ENCODE measurements around the gene TMBIM1. TPM values are rescaled to one million over a fixed set of nuclear protein-coding genes. Genes with fewer than 3 reads are reported as not detected.

TMBIM1 gene
- total RNA-seq, 1 experiment from 2014 or later = 168 TPM

DNA sequence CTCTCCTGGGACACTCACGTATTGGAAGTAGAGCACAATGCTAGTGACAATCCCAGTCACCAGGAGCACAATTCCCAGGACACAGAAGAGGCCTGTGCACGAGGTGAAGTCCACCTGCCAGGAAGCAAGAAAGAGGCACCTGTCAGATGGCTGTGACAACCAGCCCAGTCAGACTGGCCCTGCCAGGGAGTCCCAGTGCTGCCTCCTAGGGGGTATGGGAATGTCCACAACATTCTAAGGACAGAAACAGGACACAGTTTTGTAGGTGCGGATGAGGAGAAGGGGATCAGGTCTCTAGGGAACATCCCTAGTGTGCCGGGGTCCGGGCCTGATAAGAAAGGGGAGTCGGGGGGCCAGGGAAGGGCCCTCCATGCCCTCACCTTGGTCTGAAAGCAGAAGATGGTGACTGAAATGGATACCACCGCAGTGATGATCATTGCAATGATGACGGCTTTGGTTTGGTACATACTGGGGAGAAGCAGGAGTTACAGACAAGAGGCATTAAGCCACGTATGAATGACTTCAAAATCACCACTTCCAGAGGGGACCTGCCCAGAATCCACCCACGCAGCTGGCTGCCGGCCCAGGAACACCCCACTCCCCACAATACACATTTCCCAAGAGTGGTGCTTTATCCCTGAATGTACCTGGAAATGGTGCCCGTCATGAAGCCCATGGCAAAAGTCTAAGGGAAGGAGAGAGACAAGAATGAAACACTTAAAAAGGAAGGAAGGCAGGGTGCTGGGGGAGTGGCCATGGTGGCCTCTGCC is 15.1 kb downstream of the TMBIM1 start:
- POLR2A ChIA-PET = no interaction called here
- H3K36me3 Mint-ChIP-seq (ENCODE audit: insufficient read depth, unreplicated experiment) = peaks cover 68% of the 10 kb centered on the region

GRCh38 chr2:218275371-218276072 is 16.8 kb downstream of the TMBIM1 start:
- no peaks in the 10 kb centered on the region for H3K27me3 ChIP-seq (replicated peaks; ENCODE audit: control insufficient read depth, insufficient read depth, low read length)
- no peaks in the 10 kb centered on the region for H3K27me3 Mint-ChIP-seq (ENCODE audit: insufficient read depth, unreplicated experiment)
- H3K9me3 Mint-ChIP-seq (ENCODE audit: unreplicated experiment) = no peaks in the 10 kb centered on the region
- ChIA-PET CTCF (interaction anchor here (0.8 to 7.0 kb wide), 3 partner anchors 15 to 121 kb away, joined by 3 to 121 read pairs (median 4); partner anchors contain the start of gene TMBIM1), POLR2A (interaction anchor here (2.0 kb wide), 1 partner anchor 12 kb away, joined by 6 read pairs; no protein-coding TSS in a partner anchor)
- peaks cover 66% of the 10 kb centered on the region for H3K36me3 Mint-ChIP-seq (ENCODE audit: insufficient read depth, unreplicated experiment)
- H3K9me3 ChIP-seq = no peaks in the 10 kb centered on the region
- BruUV-seq (replicated peaks) = no TSS peak
- intact Hi-C loops (cut with micrococcal nuclease; ENCODE audit: unreplicated experiment) = loop anchor here (10.0 kb wide), 1 partner anchor 369 kb away; no protein-coding TSS in a partner anchor
- TF ChIP-seq, protein P1, sequence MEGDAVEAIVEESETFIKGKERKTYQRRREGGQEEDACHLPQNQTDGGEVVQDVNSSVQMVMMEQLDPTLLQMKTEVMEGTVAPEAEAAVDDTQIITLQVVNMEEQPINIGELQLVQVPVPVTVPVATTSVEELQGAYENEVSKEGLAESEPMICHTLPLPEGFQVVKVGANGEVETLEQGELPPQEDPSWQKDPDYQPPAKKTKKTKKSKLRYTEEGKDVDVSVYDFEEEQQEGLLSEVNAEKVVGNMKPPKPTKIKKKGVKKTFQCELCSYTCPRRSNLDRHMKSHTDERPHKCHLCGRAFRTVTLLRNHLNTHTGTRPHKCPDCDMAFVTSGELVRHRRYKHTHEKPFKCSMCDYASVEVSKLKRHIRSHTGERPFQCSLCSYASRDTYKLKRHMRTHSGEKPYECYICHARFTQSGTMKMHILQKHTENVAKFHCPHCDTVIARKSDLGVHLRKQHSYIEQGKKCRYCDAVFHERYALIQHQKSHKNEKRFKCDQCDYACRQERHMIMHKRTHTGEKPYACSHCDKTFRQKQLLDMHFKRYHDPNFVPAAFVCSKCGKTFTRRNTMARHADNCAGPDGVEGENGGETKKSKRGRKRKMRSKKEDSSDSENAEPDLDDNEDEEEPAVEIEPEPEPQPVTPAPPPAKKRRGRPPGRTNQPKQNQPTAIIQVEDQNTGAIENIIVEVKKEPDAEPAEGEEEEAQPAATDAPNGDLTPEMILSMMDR (IDR thresholded peaks at IDR 0.05; ENCODE audit: insufficient read depth in 1 of 2, low read depth in 1 of 2, low read length in 1 of 2, severe bottlenecking in 1 of 2, unreplicated experiment in 1 of 2) = no peak
- no peak overlapping the region for H3K4me3 ChIP-seq (ENCODE audit: low read depth, low read length)
- DNase-seq = no peak
- peaks cover 8% of the 10 kb centered on the region for H3K36me3 ChIP-seq (ENCODE audit: control insufficient read depth, insufficient read depth, low read length)
- 0 out of 2 replicates have a peak, but pooled peaks cover 4% of the 10 kb centered on the region for H3K4me1 ChIP-seq
- no peak overlapping the region for H3K4me3 Mint-ChIP-seq (ENCODE audit: unreplicated experiment)
- H3K4me1 Mint-ChIP-seq (ENCODE audit: low read depth, unreplicated experiment) = peaks cover 13% of the 10 kb centered on the region
- H3K27ac Mint-ChIP-seq (ENCODE audit: unreplicated experiment) = no peak overlapping the region

More for the DNA sequence above, 15.1 kb downstream of the TMBIM1 start:
- Histone ChIP-seq H3K4me3 (ENCODE audit: low read depth, low read length) (no peak overlapping the region), H3K9me3 (no peaks in the 10 kb centered on the region), H3K27me3 (replicated peaks; ENCODE audit: control insufficient read depth, insufficient read depth, low read length) (no peaks in the 10 kb centered on the region), H3K36me3 (ENCODE audit: control insufficient read depth, insufficient read depth, low read length) (peaks cover 8% of the 10 kb centered on the region), H3K4me1 (peaks cover 5% of the 10 kb centered on the region; the same call in 1 of the 2 replicates)
- DNase-seq = no peak
- intact Hi-C loops (cut with micrococcal nuclease; ENCODE audit: unreplicated experiment) = loop anchor here (10.0 kb wide), 1 partner anchor 368 kb away; no protein-coding TSS in a partner anchor
- no peaks in the 10 kb centered on the region for H3K9me3 Mint-ChIP-seq (ENCODE audit: unreplicated experiment)
- CTCF ChIA-PET = no interaction called here
- no TSS peak for BruUV-seq (replicated peaks)
- H3K27me3 Mint-ChIP-seq (ENCODE audit: insufficient read depth, unreplicated experiment) = no peaks in the 10 kb centered on the region
- H3K4me1 Mint-ChIP-seq (ENCODE audit: low read depth, unreplicated experiment) = peaks cover 15% of the 10 kb centered on the region
- H3K27ac Mint-ChIP-seq (ENCODE audit: unreplicated experiment) = no peak overlapping the region
- no peak overlapping the region for H3K4me3 Mint-ChIP-seq (ENCODE audit: unreplicated experiment)
- TF ChIP-seq, protein P1 (IDR thresholded peaks at IDR 0.05; ENCODE audit: insufficient read depth in 1 of 2, low read depth in 1 of 2, low read length in 1 of 2, severe bottlenecking in 1 of 2, unreplicated experiment in 1 of 2) = peak; percentile 20 to 31

DNA sequence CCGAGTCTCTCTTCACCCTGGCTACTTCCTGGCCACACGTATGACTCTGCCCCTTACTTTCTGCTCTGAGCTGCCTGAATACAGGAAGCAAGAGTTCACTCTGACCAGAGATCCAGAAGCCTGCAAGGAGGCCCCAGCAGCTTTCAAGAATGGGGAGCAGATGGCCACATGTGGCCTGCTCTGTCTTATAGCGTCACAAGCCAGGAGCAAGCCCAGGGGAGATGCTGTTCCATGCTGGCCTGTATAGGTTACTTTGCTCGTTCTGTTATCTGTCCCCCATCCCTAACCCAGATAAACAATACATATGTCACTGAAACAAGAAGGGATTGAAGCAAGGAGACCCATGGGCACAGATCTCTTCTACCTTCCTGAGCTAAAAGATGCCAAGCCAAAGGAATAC is 17.7 kb downstream of the TMBIM1 start:
- Mint-ChIP-seq H3K4me1 (ENCODE audit: low read depth, unreplicated experiment) (peaks cover 13% of the 10 kb centered on the region), H3K27me3 (ENCODE audit: insufficient read depth, unreplicated experiment) (no peaks in the 10 kb centered on the region), H3K27ac (ENCODE audit: unreplicated experiment) (no peak overlapping the region), H3K9me3 (ENCODE audit: unreplicated experiment) (no peaks in the 10 kb centered on the region), H3K36me3 (ENCODE audit: insufficient read depth, unreplicated experiment) (peaks cover 66% of the 10 kb centered on the region), H3K4me3 (ENCODE audit: unreplicated experiment) (no peak overlapping the region)
- no peaks in the 10 kb centered on the region for H3K9me3 ChIP-seq
- POLR2A ChIA-PET = interaction anchor here (0.8 to 2.0 kb wide), 2 partner anchors 12 to 19 kb away, joined by 3 to 6 read pairs; no protein-coding TSS in a partner anchor
- H3K27me3 ChIP-seq (replicated peaks; ENCODE audit: control insufficient read depth, insufficient read depth, low read length) = no peaks in the 10 kb centered on the region
- H3K4me1 ChIP-seq = 0 out of 2 replicates have a peak, but pooled peaks cover 4% of the 10 kb centered on the region
- TSS peak; percentile 47 for BruUV-seq (replicated peaks)
- CTCF ChIA-PET = interaction anchor here (0.8 to 7.0 kb wide), 2 partner anchors 16 to 122 kb away, joined by 3 to 121 read pairs; partner anchors contain the start of gene TMBIM1
- no peak overlapping the region for H3K4me3 ChIP-seq (ENCODE audit: low read depth, low read length)
- intact Hi-C loops (cut with micrococcal nuclease; ENCODE audit: unreplicated experiment) = loop anchor here (10.0 kb wide), 1 partner anchor 370 kb away; no protein-coding TSS in a partner anchor
- no peak for DNase-seq
- TF ChIP-seq, protein P1 (IDR thresholded peaks at IDR 0.05; ENCODE audit: insufficient read depth in 1 of 2, low read depth in 1 of 2, low read length in 1 of 2, severe bottlenecking in 1 of 2, unreplicated experiment in 1 of 2) = no peak
- peaks cover 6% of the 10 kb centered on the region for H3K36me3 ChIP-seq (ENCODE audit: control insufficient read depth, insufficient read depth, low read length)

Measured in Caco-2 (cell line).